Loucy (cell line): ENCODE results near the gene PACSIN2.

Experiments used
- CTCF ChIP-seq: fragments of 200-600 bp; sonication (generic); conservative IDR thresholded peaks from 2 replicates; pipeline ENCODE4 v1.5.1; 2014; ENCODE audit warnings: mild to moderate bottlenecking, antibody characterized with exemption, low read length
- EZH2phosphoT487 ChIP-seq: fragments of 200-600 bp; IDR thresholded peaks from 2 replicates; pipeline ENCODE4 v1.6.1; 2018; ENCODE audit warnings: antibody characterized with exemption, mild to moderate bottlenecking, moderate library complexity, borderline replicate concordance

- TF ChIP-seq CTCF (no peak), EZH2phosphoT487 (no peak)
These were observed 145.5 kb downstream of the PACSIN2 start for GRCh38 chr22:42869463-42869862.
